ENCODE data around the gene TSSC4.

Gene TSSC4

GRCh38 chr11:2435288-2436012 is 34.9 kb downstream of the TSSC4 start:
- DNase-seq: no peak

GRCh38 chr11:2436013-2436520 is 35.5 kb downstream of the TSSC4 start:
- no peak for DNase-seq

- DNase-seq: no peak
These were observed 36.0 kb downstream of the TSSC4 start for GRCh38 chr11:2436521-2437031.

- no peak for DNase-seq
These were observed 37.0 kb downstream of the TSSC4 start for GRCh38 chr11:2437516-2437915.

GRCh38 chr11:2439820-2440219 is 39.3 kb downstream of the TSSC4 start:
- DNase-seq: no peak

GRCh38 chr11:2440646-2441045 is 40.1 kb downstream of the TSSC4 start:
- no peak for DNase-seq

- DNase-seq: no peak
These were observed 40.6 kb downstream of the TSSC4 start for GRCh38 chr11:2441171-2441570.

- no peak for DNase-seq
These were observed 42.0 kb downstream of the TSSC4 start for GRCh38 chr11:2442589-2442988.

- DNase-seq: no peak
These were observed 42.9 kb downstream of the TSSC4 start for GRCh38 chr11:2443406-2443805.

GRCh38 chr11:2443881-2444820 is 43.6 kb downstream of the TSSC4 start, which contains the start of gene TRPM5:
Gene TRPM5 (minus strand): TSS chr11:2444514. CDS start chr11:2423036, 21,478 bp downstream.
- no peak for DNase-seq

GRCh38 chr11:2444821-2445745 is 44.5 kb downstream of the TSSC4 start, which contains the start of gene KCNQ1:
Gene KCNQ1 (plus strand): TSS chr11:2445008. CDS start chr11:2445099, 91 bp downstream.
- no peak for DNase-seq

- DNase-seq: no peak
These were observed 45.4 kb downstream of the TSSC4 start for GRCh38 chr11:2445746-2446551.

GRCh38 chr11:2446590-2447252 is 46.2 kb downstream of the TSSC4 start:
- DNase-seq: no peak

- DNase-seq: no peak
These were observed 46.9 kb downstream of the TSSC4 start for GRCh38 chr11:2447253-2447950.

GRCh38 chr11:2447951-2448650 is 47.6 kb downstream of the TSSC4 start:
- no peak for DNase-seq

- no peak for DNase-seq
These were observed 48.4 kb downstream of the TSSC4 start for GRCh38 chr11:2448661-2449547.

GRCh38 chr11:2449548-2450320 is 49.2 kb downstream of the TSSC4 start:
- DNase-seq: no peak
